Measurements from ENCODE around the gene OGFOD3. TPM values are rescaled to one million over a fixed set of nuclear protein-coding genes. Genes with fewer than 3 reads are reported as not detected.

Gene OGFOD3
- total and polyA plus RNA-seq, 2 experiments from 2014 or later, result 38.1 to 44.7 TPM

- no peaks in the 10 kb centered on the region for H3K9me2 ChIP-seq (ENCODE audit: insufficient read depth)
- H3F3A ChIP-seq (ENCODE audit: insufficient read depth), result no peaks in the 10 kb centered on the region
- peaks cover 12% of the 10 kb centered on the region for H3K27me3 ChIP-seq (replicated peaks; ENCODE audit: insufficient read depth)
- no peak for TF ChIP-seq EZH2 (IDR thresholded peaks at IDR 0.05; ENCODE audit: insufficient read depth, poor library complexity, severe bottlenecking)
- no peak for TF ChIP-seq EZH2phosphoT487 (IDR thresholded peaks at IDR 0.05; ENCODE audit: insufficient read depth, low read depth)
- no peak overlapping the region for H3K4me2 ChIP-seq (ENCODE audit: unreplicated experiment)
- no peak overlapping the region for H3K9ac ChIP-seq
- no peaks in the 10 kb centered on the region for H3K9me3 ChIP-seq (ENCODE audit: low read depth)
- DNase-seq, result no peak
- no peak overlapping the region for H2AFZ ChIP-seq
- 35 to 36% methylated on average over 28 to 38 of the region's 38 CpGs for WGBS, 2 experiments (ENCODE audit: low coverage in 1 of 2, low lambda C conversion rate in 2 of 2, missing lambda C conversion rate in 2 of 2)
- H3K4me3 ChIP-seq, result no peak overlapping the region
- no peaks in the 10 kb centered on the region for H3K79me2 ChIP-seq (ENCODE audit: insufficient read depth)
- H3K4me1 ChIP-seq (ENCODE audit: insufficient read depth), result no peaks in the 10 kb centered on the region
- no peaks in the 10 kb centered on the region for H3K36me3 ChIP-seq (ENCODE audit: low read depth)
- no peaks in the 10 kb centered on the region for H4K20me1 ChIP-seq (ENCODE audit: insufficient read depth)
- H3K27ac ChIP-seq, result no peak overlapping the region
- in situ Hi-C loops (cut with MboI), result no loop called here
Observed at GRCh38 chr17:82386881-82387704, 31.3 kb downstream of the OGFOD3 start.

- H3K4me3 ChIP-seq, result no peak overlapping the region
- H2AFZ ChIP-seq, result no peak overlapping the region
- H3K9ac ChIP-seq, result no peak overlapping the region
- no peak overlapping the region for H3K4me2 ChIP-seq (ENCODE audit: unreplicated experiment)
- H3K79me2 ChIP-seq (ENCODE audit: insufficient read depth), result no peaks in the 10 kb centered on the region
- H3K9me2 ChIP-seq (ENCODE audit: insufficient read depth), result no peaks in the 10 kb centered on the region
- H3K4me1 ChIP-seq (ENCODE audit: insufficient read depth), result no peaks in the 10 kb centered on the region
- H3K36me3 ChIP-seq (ENCODE audit: low read depth), result no peaks in the 10 kb centered on the region
- no peaks in the 10 kb centered on the region for H3F3A ChIP-seq (ENCODE audit: insufficient read depth)
- DNase-seq, result no peak
- peaks cover 12% of the 10 kb centered on the region for H3K27me3 ChIP-seq (replicated peaks; ENCODE audit: insufficient read depth)
- in situ Hi-C loops (cut with MboI), result no loop called here
- WGBS, 2 experiments (ENCODE audit: low coverage in 1 of 2, low lambda C conversion rate in 2 of 2, missing lambda C conversion rate in 2 of 2), result 10 to 11% methylated on average over 8 to 16 of the region's 17 CpGs
- no peaks in the 10 kb centered on the region for H4K20me1 ChIP-seq (ENCODE audit: insufficient read depth)
- TF ChIP-seq EZH2phosphoT487 (IDR thresholded peaks at IDR 0.05; ENCODE audit: insufficient read depth, low read depth) (no peak), EZH2 (IDR thresholded peaks at IDR 0.05; ENCODE audit: insufficient read depth, poor library complexity, severe bottlenecking) (no peak)
- H3K27ac ChIP-seq, result no peak overlapping the region
- H3K9me3 ChIP-seq (ENCODE audit: low read depth), result no peaks in the 10 kb centered on the region
Observed at GRCh38 chr17:82386255-82386831, 32.0 kb downstream of the OGFOD3 start.

GRCh38 chr17:82385559-82386254 lies 32.7 kb downstream of the OGFOD3 start:
- Histone ChIP-seq H3K27me3 (replicated peaks; ENCODE audit: insufficient read depth) (peaks cover 12% of the 10 kb centered on the region), H3K36me3 (ENCODE audit: low read depth) (no peaks in the 10 kb centered on the region), H3K4me2 (ENCODE audit: unreplicated experiment) (no peak overlapping the region), H4K20me1 (ENCODE audit: insufficient read depth) (no peaks in the 10 kb centered on the region), H2AFZ (no peak overlapping the region), H3K27ac (no peak overlapping the region), H3K9me3 (ENCODE audit: low read depth) (no peaks in the 10 kb centered on the region), H3K9ac (no peak overlapping the region), H3K4me3 (no peak overlapping the region), H3K79me2 (ENCODE audit: insufficient read depth) (no peaks in the 10 kb centered on the region), H3K9me2 (ENCODE audit: insufficient read depth) (no peaks in the 10 kb centered on the region), H3K4me1 (ENCODE audit: insufficient read depth) (no peaks in the 10 kb centered on the region), H3F3A (ENCODE audit: insufficient read depth) (peaks cover 5% of the 10 kb centered on the region; the same call in 1 of the 2 replicates)
- no peak for DNase-seq
- in situ Hi-C loops (cut with MboI), result no loop called here
- no peak for TF ChIP-seq EZH2 (IDR thresholded peaks at IDR 0.05; ENCODE audit: insufficient read depth, poor library complexity, severe bottlenecking)
- TF ChIP-seq EZH2phosphoT487 (IDR thresholded peaks at IDR 0.05; ENCODE audit: insufficient read depth, low read depth), result no peak
- WGBS, 2 experiments (ENCODE audit: low coverage in 1 of 2, low lambda C conversion rate in 2 of 2, missing lambda C conversion rate in 2 of 2), result 10 to 12% methylated on average over 20 to 23 of the region's 26 CpGs

GRCh38 chr17:82384730-82385481 lies 33.5 kb downstream of the OGFOD3 start:
- no peak overlapping the region for H3K4me2 ChIP-seq (ENCODE audit: unreplicated experiment)
- no peak overlapping the region for H3K9ac ChIP-seq
- DNase-seq, result peak; percentile 79
- H3K4me3 ChIP-seq, result no peak overlapping the region
- H3K4me1 ChIP-seq (ENCODE audit: insufficient read depth), result no peaks in the 10 kb centered on the region
- TF ChIP-seq EZH2phosphoT487 (IDR thresholded peaks at IDR 0.05; ENCODE audit: insufficient read depth, low read depth), result no peak
- no peak for TF ChIP-seq EZH2 (IDR thresholded peaks at IDR 0.05; ENCODE audit: insufficient read depth, poor library complexity, severe bottlenecking)
- H3K27ac ChIP-seq, result no peak overlapping the region
- H3F3A ChIP-seq (ENCODE audit: insufficient read depth), result peaks cover 7% of the 10 kb centered on the region; the same call in 1 of the 2 replicates
- H3K79me2 ChIP-seq (ENCODE audit: insufficient read depth), result no peaks in the 10 kb centered on the region
- H3K9me3 ChIP-seq (ENCODE audit: low read depth), result no peaks in the 10 kb centered on the region
- H3K36me3 ChIP-seq (ENCODE audit: low read depth), result no peaks in the 10 kb centered on the region
- in situ Hi-C loops (cut with MboI), result no loop called here
- WGBS, 2 experiments (ENCODE audit: low coverage in 1 of 2, low lambda C conversion rate in 2 of 2, missing lambda C conversion rate in 2 of 2), result 48 to 52% methylated on average over 23 to 26 of the region's 26 CpGs
- H3K9me2 ChIP-seq (ENCODE audit: insufficient read depth), result no peaks in the 10 kb centered on the region
- peaks cover 12% of the 10 kb centered on the region for H3K27me3 ChIP-seq (replicated peaks; ENCODE audit: insufficient read depth)
- no peaks in the 10 kb centered on the region for H4K20me1 ChIP-seq (ENCODE audit: insufficient read depth)
- no peak overlapping the region for H2AFZ ChIP-seq

All from GM23248 (cell line).